Nephron progenitor cell (in vitro differentiated cells): ENCODE data around the gene MAPK8IP3.

Experiments used
- DNase-seq: peaks from one replicate; pipeline ENCODE4 v3.0.0; 2021
- H3K27ac Mint-ChIP-seq: 2 replicates; pipeline ENCODE4 v1.8.0; 2021; ENCODE audit warnings: mild to moderate bottlenecking, moderate library complexity, mixed read lengths
- H3K27me3 Mint-ChIP-seq: 2 replicates; pipeline ENCODE4 v1.8.0; 2021; ENCODE audit warnings: mild to moderate bottlenecking, low read depth, mixed read lengths; ENCODE audit not compliant: poor library complexity
- H3K36me3 Mint-ChIP-seq: 2 replicates; pipeline ENCODE4 v1.8.0; 2021; ENCODE audit warnings: low read depth, mixed read lengths
- H3K4me1 Mint-ChIP-seq: 2 replicates; pipeline ENCODE4 v1.8.0; 2021; ENCODE audit warnings: mixed read lengths
- H3K4me3 Mint-ChIP-seq: 2 replicates; pipeline ENCODE4 v1.8.0; 2021; ENCODE audit warnings: mild to moderate bottlenecking, moderate library complexity, mixed read lengths
- H3K9me3 Mint-ChIP-seq: 2 replicates; pipeline ENCODE4 v1.8.0; 2021; ENCODE audit warnings: mild to moderate bottlenecking, moderate library complexity, mixed read lengths
- TF ChIP-seq, protein P1 (sequence below): fragments of 200-600 bp; sonication (generic); IDR thresholded peaks from 2 replicates; pipeline ENCODE4 v1.5.0; 2021; ENCODE audit warnings: antibody characterized with exemption

The MAPK8IP3 gene

GRCh38 chr16:1818204-1818872, 112.3 kb downstream of the MAPK8IP3 start:
- Mint-ChIP-seq H3K4me3 (no peak overlapping the region), H3K27me3 (no peaks in the 10 kb centered on the region), H3K27ac (no peak overlapping the region), H3K36me3 (peaks cover 21% of the 10 kb centered on the region), H3K4me1 (no peaks in the 10 kb centered on the region), H3K9me3 (no peaks in the 10 kb centered on the region)
- DNase-seq, result no peak
- TF ChIP-seq, protein P1, sequence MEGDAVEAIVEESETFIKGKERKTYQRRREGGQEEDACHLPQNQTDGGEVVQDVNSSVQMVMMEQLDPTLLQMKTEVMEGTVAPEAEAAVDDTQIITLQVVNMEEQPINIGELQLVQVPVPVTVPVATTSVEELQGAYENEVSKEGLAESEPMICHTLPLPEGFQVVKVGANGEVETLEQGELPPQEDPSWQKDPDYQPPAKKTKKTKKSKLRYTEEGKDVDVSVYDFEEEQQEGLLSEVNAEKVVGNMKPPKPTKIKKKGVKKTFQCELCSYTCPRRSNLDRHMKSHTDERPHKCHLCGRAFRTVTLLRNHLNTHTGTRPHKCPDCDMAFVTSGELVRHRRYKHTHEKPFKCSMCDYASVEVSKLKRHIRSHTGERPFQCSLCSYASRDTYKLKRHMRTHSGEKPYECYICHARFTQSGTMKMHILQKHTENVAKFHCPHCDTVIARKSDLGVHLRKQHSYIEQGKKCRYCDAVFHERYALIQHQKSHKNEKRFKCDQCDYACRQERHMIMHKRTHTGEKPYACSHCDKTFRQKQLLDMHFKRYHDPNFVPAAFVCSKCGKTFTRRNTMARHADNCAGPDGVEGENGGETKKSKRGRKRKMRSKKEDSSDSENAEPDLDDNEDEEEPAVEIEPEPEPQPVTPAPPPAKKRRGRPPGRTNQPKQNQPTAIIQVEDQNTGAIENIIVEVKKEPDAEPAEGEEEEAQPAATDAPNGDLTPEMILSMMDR, result no peak

- Mint-ChIP-seq H3K27me3 (no peaks in the 10 kb centered on the region), H3K4me1 (peaks cover 5% of the 10 kb centered on the region), H3K4me3 (no peak overlapping the region), H3K27ac (no peak overlapping the region), H3K9me3 (no peaks in the 10 kb centered on the region), H3K36me3 (peaks cover 15% of the 10 kb centered on the region)
- TF ChIP-seq, protein P1, result no peak
- DNase-seq, result no peak
These were observed 113.0 kb downstream of the MAPK8IP3 start for GRCh38 chr16:1818873-1819525.

- peaks cover 5% of the 10 kb centered on the region for H3K27me3 Mint-ChIP-seq
- H3K36me3 Mint-ChIP-seq, result peaks cover 10% of the 10 kb centered on the region
- TF ChIP-seq, protein P1, result no peak
- peaks cover 11% of the 10 kb centered on the region for H3K4me1 Mint-ChIP-seq
- no peak overlapping the region for H3K4me3 Mint-ChIP-seq
- no peaks in the 10 kb centered on the region for H3K9me3 Mint-ChIP-seq
- no peak for DNase-seq
- no peak overlapping the region for H3K27ac Mint-ChIP-seq
These were observed 113.6 kb downstream of the MAPK8IP3 start for GRCh38 chr16:1819611-1820010.
